Suprapubic skin (tissue), 4 donors: Measurements from ENCODE around the gene TXNL4A. TPM values are rescaled to one million over a fixed set of nuclear protein-coding genes. Genes with fewer than 3 reads are reported as not detected.

Experiments used
- DNase-seq, 2 donors: peaks; one replicate each; pipeline ENCODE4 v3.0.0-alpha.2; 2019; ENCODE audit warnings: low spot score in 2 of 2
- H3K27ac ChIP-seq: fragments of 200-600 bp; sonication (generic); one replicate; pipeline ENCODE4 v1.5.1; 2019
- H3K27me3 ChIP-seq: fragments of 200-600 bp; sonication (generic); one replicate; pipeline ENCODE4 v1.5.1; 2019
- H3K36me3 ChIP-seq: fragments of 200-600 bp; sonication (generic); one replicate; pipeline ENCODE4 v1.5.1; 2019
- H3K4me1 ChIP-seq: fragments of 200-600 bp; sonication (generic); one replicate; pipeline ENCODE4 v1.5.1; 2019
- H3K4me3 ChIP-seq: fragments of 200-600 bp; sonication (generic); one replicate; pipeline ENCODE4 v1.5.1; 2019; ENCODE audit warnings: mild to moderate bottlenecking
- H3K9me3 ChIP-seq: fragments of 200-600 bp; sonication (generic); one replicate; pipeline ENCODE4 v1.5.1; 2019
- CTCF ChIP-seq, 2 donors: fragments of 200-600 bp in 1 of 2; fragments of 450-650 bp in 1 of 2; sonication (generic) in 1 of 2; IDR thresholded peaks; one replicate each; pipeline ENCODE4 v1.5.1; 2016 to 2019; ENCODE audit warnings: antibody characterized with exemption in 2 of 2, mild to moderate bottlenecking in 1 of 2, moderate library complexity in 1 of 2
- EP300 ChIP-seq: sonication (generic); formaldehyde crosslinking; IDR thresholded peaks from one replicate; pipeline ENCODE4 v1.6.1; 2017; ENCODE audit warnings: antibody characterized with exemption
- POLR2A ChIP-seq, 2 donors: fragments of 450-650 bp; IDR thresholded peaks; one replicate each; pipeline ENCODE4 v1.6.1; 2017; ENCODE audit warnings: antibody characterized with exemption in 2 of 2, mild to moderate bottlenecking in 2 of 2, moderate library complexity in 2 of 2
- POLR2AphosphoS5 ChIP-seq, 3 donors: sonication (generic); formaldehyde crosslinking; IDR thresholded peaks; one replicate each; pipeline ENCODE4 v1.6.1; 2017; ENCODE audit warnings: antibody characterized with exemption in 3 of 3
- WGBS: methylation state at CpG from one replicate; pipeline ENCODE4 v1.1.5; 2018; 5-methylcytosine and 5-hydroxymethylcytosine counted together
- total RNA-seq, 4 donors: library from RNA; depleted of rRNA; stranded (reverse); fragments of >200 nt; gene quantifications; one replicate each; pipeline ENCODE4 v1.1.0, GENCODE V29; 2016

The TXNL4A gene
- total RNA-seq, 4 donors from 2014 or later: 20.6 to 35.0 (median 24.6) TPM

GRCh38 chr18:79932907-79933306 lies 55.5 kb downstream of the TXNL4A start:
- H3K36me3 ChIP-seq: peaks cover 79% of the 10 kb centered on the region
- WGBS: 92% methylated on average over 3 of the region's 3 CpGs
- H3K9me3 ChIP-seq: peaks cover 35% of the 10 kb centered on the region

GRCh38 chr18:79931475-79931874 lies 56.9 kb downstream of the TXNL4A start:
- Histone ChIP-seq H3K9me3 (peaks cover 37% of the 10 kb centered on the region), H3K27me3 (no peaks in the 10 kb centered on the region), H3K36me3 (peaks cover 72% of the 10 kb centered on the region), H3K27ac (no peak overlapping the region), H3K4me1 (no peaks in the 10 kb centered on the region), H3K4me3 (no peak overlapping the region)
- TF ChIP-seq EP300 (no peak), POLR2A (IDR thresholded peaks at IDR 0.05) (no peak), POLR2AphosphoS5 (IDR thresholded peaks at IDR 0.05) (no peak), CTCF (IDR thresholded peaks at IDR 0.05) (no peak)
- 98% methylated on average over 2 of the region's 2 CpGs for WGBS
- DNase-seq: peak in 1 of 2 donors; percentile 21

More at GRCh38 chr18:79932907-79933306, 55.5 kb downstream of the TXNL4A start:
- DNase-seq: no peak
- TF ChIP-seq POLR2AphosphoS5 (IDR thresholded peaks at IDR 0.05) (no peak), CTCF (IDR thresholded peaks at IDR 0.05) (no peak), POLR2A (IDR thresholded peaks at IDR 0.05) (no peak), EP300 (no peak)
- Histone ChIP-seq H3K27me3 (no peaks in the 10 kb centered on the region), H3K27ac (no peak overlapping the region), H3K4me3 (no peak overlapping the region), H3K4me1 (peaks cover 4% of the 10 kb centered on the region)

DNA sequence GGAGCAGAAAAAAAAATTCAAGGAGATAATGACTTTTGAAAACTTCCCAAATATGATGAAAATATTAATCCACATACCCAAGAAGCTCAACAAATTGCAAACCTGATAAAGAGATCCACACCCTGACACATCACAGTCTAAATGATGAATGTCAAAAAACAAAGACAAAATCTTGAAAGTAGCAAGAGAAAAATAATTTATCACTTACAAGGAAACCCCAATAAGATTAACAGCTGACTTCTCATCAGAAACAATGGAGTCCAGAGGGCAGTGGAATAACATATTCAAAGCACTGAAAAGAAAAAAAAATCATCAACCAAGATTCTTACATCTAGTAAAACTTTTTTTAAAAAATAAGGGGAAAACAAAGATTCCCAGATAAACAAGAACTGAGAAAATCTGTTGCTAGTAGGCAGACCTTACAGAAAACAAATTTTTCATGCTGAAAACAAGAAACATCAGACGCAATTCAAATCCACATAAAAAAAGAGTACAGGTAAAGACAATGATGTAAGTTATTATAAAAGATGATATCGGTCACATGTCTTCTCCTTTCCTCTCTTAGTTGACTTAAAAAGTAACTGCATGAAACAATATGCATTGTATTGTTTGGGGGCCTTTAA lies 58.2 kb downstream of the TXNL4A start:
- DNase-seq: no peak

DNA sequence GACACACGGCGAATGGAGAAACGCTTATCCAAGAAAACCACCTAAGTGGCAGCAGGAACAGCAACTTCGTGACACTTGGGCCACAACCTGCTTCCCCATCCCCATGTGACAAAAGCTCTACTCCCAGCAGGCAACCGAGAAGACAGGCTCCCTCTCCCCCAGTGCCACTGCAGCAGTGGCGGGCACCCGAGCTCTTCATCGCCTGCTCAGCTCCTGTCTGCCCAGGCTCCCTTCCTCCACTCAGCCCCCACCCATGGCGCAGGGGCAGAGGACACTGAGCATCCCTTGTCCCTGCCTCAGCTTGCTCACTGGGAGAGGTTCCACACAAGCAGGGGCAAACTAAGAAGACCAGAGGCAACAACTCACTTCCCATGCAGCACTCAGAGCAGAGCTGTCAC lies 59.8 kb downstream of the TXNL4A start:
- Histone ChIP-seq H3K27me3 (no peaks in the 10 kb centered on the region), H3K4me1 (no peaks in the 10 kb centered on the region), H3K27ac (no peak overlapping the region), H3K36me3 (peaks cover 72% of the 10 kb centered on the region), H3K4me3 (no peak overlapping the region), H3K9me3 (peaks cover 34% of the 10 kb centered on the region)
- DNase-seq: peak; percentile 34 to 35
- TF ChIP-seq EP300: no peak
- WGBS: over 99% methylated on average over 9 of the region's 9 CpGs

More for the DNA sequence above, 58.2 kb downstream of the TXNL4A start:
- H3K27me3 ChIP-seq: no peaks in the 10 kb centered on the region
- H3K4me3 ChIP-seq: no peak overlapping the region
- no peak overlapping the region for H3K27ac ChIP-seq
- H3K36me3 ChIP-seq: peaks cover 68% of the 10 kb centered on the region
- H3K4me1 ChIP-seq: no peaks in the 10 kb centered on the region
- WGBS: 94% methylated on average over 2 of the region's 2 CpGs
- no peak for TF ChIP-seq CTCF (IDR thresholded peaks at IDR 0.05)
- no peak for TF ChIP-seq POLR2A (IDR thresholded peaks at IDR 0.05)
- no peak for TF ChIP-seq EP300
- TF ChIP-seq POLR2AphosphoS5 (IDR thresholded peaks at IDR 0.05): no peak
- H3K9me3 ChIP-seq: peaks cover 37% of the 10 kb centered on the region

GRCh38 chr18:79927607-79928562 lies 60.5 kb downstream of the TXNL4A start:
- TF ChIP-seq POLR2AphosphoS5 (IDR thresholded peaks at IDR 0.05) (no peak), CTCF (IDR thresholded peaks at IDR 0.05) (no peak), EP300 (no peak), POLR2A (IDR thresholded peaks at IDR 0.05) (no peak)
- Histone ChIP-seq H3K4me3 (no peak overlapping the region), H3K27me3 (no peaks in the 10 kb centered on the region), H3K36me3 (peaks cover 71% of the 10 kb centered on the region), H3K9me3 (peaks cover 29% of the 10 kb centered on the region), H3K4me1 (no peaks in the 10 kb centered on the region), H3K27ac (no peak overlapping the region)
- peak; percentile 56 to 70 for DNase-seq
- WGBS: 92% methylated on average over 16 of the region's 25 CpGs
